GM12878 (cell line): ENCODE results near the gene GSTT4. TPM values are rescaled to one million over a fixed set of nuclear protein-coding genes. Genes with fewer than 3 reads are reported as not detected.

Experiments
- ATAC-seq: fragments of 200-7000 bp; cut with Tn5 transposase; 3 replicates; pipeline ENCODE4 v1.9.1; 2020; ENCODE audit warnings: mild to moderate bottlenecking, moderate library complexity
- BruUV-seq: library from RNA; stranded (reverse); fragments of 400-500 nt; replicated peaks from 2 replicates; lab custom pipeline; 2021; lab: Mats Ljungman, UMichigan
- CTCF ChIA-PET: fragments of 300-600 bp; sonication (Branson Sonifier 250); formaldehyde crosslinking; extraction: SDS; loops from one replicate; lab custom pipeline; 2021; ENCODE audit warnings: inconsistent platforms; lab: Yijun Ruan, JAX
- POLR2A ChIA-PET: fragments of 350-600 bp; formaldehyde crosslinking; extraction: SDS; loops from one replicate; lab custom pipeline; 2021; ENCODE audit warnings: inconsistent platforms; lab: Charles Lee
- RAD21 ChIA-PET: fragments of 300-600 bp; sonication (Branson Sonifier 250); formaldehyde crosslinking; loops from one replicate; lab custom pipeline; 2023; ENCODE audit warnings: antibody characterized with exemption; ENCODE audit not compliant: unreplicated experiment; lab: Charles Lee
- SMC1A ChIA-PET: fragments of 300-600 bp; sonication (Branson Sonifier 250); formaldehyde crosslinking; loops from one replicate; lab custom pipeline; 2023; ENCODE audit not compliant: unreplicated experiment, uncharacterized antibody; lab: Charles Lee
- DNase-seq: peaks from one replicate; pipeline ENCODE4 v3.0.0-alpha.2; 2011; ENCODE audit warnings: low read depth, low spot score
- FAIRE-seq: peaks from 3 replicates; lab custom pipeline; 2011; peaks lifted over from hg19 to GRCh38; lab: Jason Lieb, UNC
- H2AFZ ChIP-seq: 2 replicates; pipeline ENCODE4 v1.6.0; 2011; ENCODE audit warnings: low read depth, low read length, control low read depth; ENCODE audit not compliant: control insufficient read depth
- H3K27ac ChIP-seq: 2 replicates; pipeline ENCODE4 v1.5.1; 2011; ENCODE audit warnings: control low read depth; ENCODE audit not compliant: control insufficient read depth, insufficient read depth
- H3K27me3 ChIP-seq, 2 experiments: replicated peaks in 1 of 2; 2 replicates each; pipeline versions ENCODE4 v1.6.0 to v1.6.1; 2011; ENCODE audit warnings: low read length in 1 of 2; ENCODE audit not compliant: control insufficient read depth in 2 of 2, insufficient read depth in 2 of 2
- H3K36me3 ChIP-seq, 2 experiments: 2 replicates each; pipeline ENCODE4 v1.5.1; 2011; ENCODE audit warnings: low read length in 1 of 2; ENCODE audit not compliant: control insufficient read depth in 2 of 2, insufficient read depth in 2 of 2
- H3K4me1 ChIP-seq: 2 replicates; pipeline ENCODE4 v1.6.1; 2011; ENCODE audit warnings: mild to moderate bottlenecking, low read length, moderate library complexity, mixed read lengths; ENCODE audit not compliant: control insufficient read depth, insufficient read depth
- H3K4me2 ChIP-seq: 2 replicates; pipeline ENCODE4 v1.6.0; 2011; ENCODE audit warnings: control low read depth; ENCODE audit not compliant: control insufficient read depth, insufficient read depth
- H3K4me3 ChIP-seq: fragments of 200-600 bp; sonication (generic); 2 replicates; pipeline ENCODE4 v1.5.1; 2016
- H3K79me2 ChIP-seq: 2 replicates; pipeline ENCODE4 v1.6.0; 2011; ENCODE audit warnings: low read length; ENCODE audit not compliant: control insufficient read depth, insufficient read depth
- H3K9ac ChIP-seq: 2 replicates; pipeline ENCODE4 v1.8.0; 2011; ENCODE audit warnings: low read length, control low read depth, mixed read lengths; ENCODE audit not compliant: control insufficient read depth, insufficient read depth
- H3K9me3 ChIP-seq: replicated peaks from 3 replicates; pipeline ENCODE4 v1.5.1; 2011; ENCODE audit warnings: mild to moderate bottlenecking, low read length; ENCODE audit not compliant: control insufficient read depth, insufficient read depth
- H4K20me1 ChIP-seq: 2 replicates; pipeline ENCODE4 v1.6.0; 2011; ENCODE audit not compliant: control insufficient read depth, insufficient read depth
- BRCA1 ChIP-seq: IDR thresholded peaks from 2 replicates; pipeline ENCODE4 v1.6.1; 2011; ENCODE audit warnings: low read depth, low read length, improper control_type of control experiment
- CHD2 ChIP-seq: IDR thresholded peaks from 2 replicates; pipeline ENCODE4 v1.6.1; 2011; ENCODE audit warnings: low read depth, low read length, improper control_type of control experiment, borderline replicate concordance
- CREM ChIP-seq: IDR thresholded peaks from 2 replicates; pipeline ENCODE4 v1.6.1; 2014; ENCODE audit warnings: antibody characterized with exemption, low read depth
- ETV6 ChIP-seq, 2 experiments: fragments of 450-650 bp in 1 of 2; IDR thresholded peaks in 1 of 2; conservative IDR thresholded peaks in 1 of 2; 2 replicates each; pipeline ENCODE4 v1.6.1; 2014; ENCODE audit warnings: antibody characterized with exemption in 1 of 2, borderline replicate concordance in 1 of 2, low read depth in 1 of 2, mild to moderate bottlenecking in 1 of 2, moderate library complexity in 1 of 2
- EZH2 ChIP-seq: IDR thresholded peaks from 2 replicates; pipeline ENCODE4 v1.6.1; 2012; ENCODE audit warnings: low read depth, mild to moderate bottlenecking, control low read depth, inconsistent platforms, low read length, borderline replicate concordance; ENCODE audit not compliant: control insufficient read depth
- FOXM1 ChIP-seq: IDR thresholded peaks from 2 replicates; pipeline ENCODE4 v1.6.1; 2012; ENCODE audit warnings: low read depth, mild to moderate bottlenecking, inconsistent platforms, low read length, moderate library complexity
- HCFC1 ChIP-seq: fragments of 150-350 bp; IDR thresholded peaks from 2 replicates; pipeline ENCODE4 v1.6.1; 2014; ENCODE audit warnings: low read length
- KAT2A ChIP-seq: conservative IDR thresholded peaks from 2 replicates; pipeline ENCODE4 v1.6.1; 2011; ENCODE audit warnings: low read depth, low read length; ENCODE audit not compliant: control insufficient read depth
- MTA3 ChIP-seq: IDR thresholded peaks from 2 replicates; pipeline ENCODE4 v1.6.1; 2012; ENCODE audit warnings: low read length, inconsistent platforms, borderline replicate concordance
- PAX8 ChIP-seq: fragments of 450-650 bp; IDR thresholded peaks from 2 replicates; pipeline ENCODE4 v1.6.1; 2017; ENCODE audit warnings: mild to moderate bottlenecking, moderate library complexity
- PKNOX1 ChIP-seq: fragments of 450-650 bp; IDR thresholded peaks from 2 replicates; pipeline ENCODE4 v1.6.1; 2016; ENCODE audit warnings: mild to moderate bottlenecking
- SMAD5 ChIP-seq: IDR thresholded peaks from 2 replicates; pipeline ENCODE4 v1.6.1; 2016; ENCODE audit warnings: antibody characterized with exemption, low read depth
- TBL1XR1 ChIP-seq: IDR thresholded peaks from 2 replicates; pipeline ENCODE4 v1.6.1; 2012; ENCODE audit warnings: low read depth, low read length, improper control_type of control experiment
- TCF3 ChIP-seq: IDR thresholded peaks from 2 replicates; pipeline ENCODE4 v1.6.1; 2012; ENCODE audit warnings: low read depth, mild to moderate bottlenecking, low read length, borderline replicate concordance; ENCODE audit not compliant: insufficient read depth
- YY1 ChIP-seq: IDR thresholded peaks from 2 replicates; pipeline ENCODE4 v1.6.1; 2011; ENCODE audit warnings: low read depth, mild to moderate bottlenecking, low read length
- ZBTB11 ChIP-seq: fragments of 450-650 bp; formaldehyde crosslinking; IDR thresholded peaks from 2 replicates; pipeline ENCODE4 v1.5.0; 2022; ENCODE audit warnings: mild to moderate bottlenecking, missing genetic modification characterization
- ZBTB33 ChIP-seq: fragments of 450-650 bp; IDR thresholded peaks from 2 replicates; pipeline ENCODE4 v1.6.1; 2017; ENCODE audit warnings: mild to moderate bottlenecking
- WGBS: methylation state at CpG from one replicate; pipeline ENCODE4 v1.1.6; 2016; ENCODE audit warnings: low lambda C conversion rate; ENCODE audit not compliant: insufficient replicate concordance, insufficient coverage; ENCODE audit errors: missing lambda C conversion rate; 5-methylcytosine and 5-hydroxymethylcytosine counted together
- in situ Hi-C: fragments of 300-500 bp; cut with MboI; formaldehyde crosslinking; loops from 9 replicates; pipeline ENCODE4 v1.14.3; 2018; ENCODE audit warnings: mixed read lengths
- intact Hi-C: fragments of 100-400 bp; cut with micrococcal nuclease; formaldehyde crosslinking; loops from one replicate; pipeline ENCODE4 v1.14.2; 2022; ENCODE audit not compliant: unreplicated experiment
- polyA plus RNA-seq, 11 experiments: library from polyadenylated mRNA; depleted of rRNA in 4 of 11; unstranded in 6 of 11; stranded (reverse) in 5 of 11; fragments of >200 nt; fragmentation: Nextera tagmentation in 4 of 11; fragmentation: Illumina TruSeq in 1 of 11; extraction: Ambion mirVana in 4 of 11; extraction: Trizol in 1 of 11; gene quantifications; 1 replicate in 1 of 11; 2 replicates in 10 of 11; pipeline versions ENCODE4 v1.2.1 to v1.2.3, GENCODE V29; 2011 to 2016; ENCODE audit warnings: inconsistent platforms in 2 of 11, missing spikeins in 2 of 11, low read depth in 1 of 11
- total RNA-seq, 4 experiments: library from RNA; depleted of rRNA in 3 of 4; stranded (reverse); fragments of >200 nt in 3 of 4; fragmentation: Illumina TruSeq in 1 of 4; extraction: Trizol in 1 of 4; gene quantifications; 2 replicates each; pipeline versions ENCODE4 v1.2.1 to v1.2.3, GENCODE V29; 2013 to 2021

The GSTT4 gene
- total and polyA plus RNA-seq, 10 of the 15 experiments (the other 5 are each of a cell fraction or from before 2014, with no cell fraction given), result not detected

- ChIA-PET RAD21 (no interaction called here), SMC1A (no interaction called here), POLR2A (interaction anchor here (2.0 kb wide), 1 partner anchor 11 kb away, joined by 7 read pairs; no protein-coding TSS in a partner anchor), CTCF (interaction anchor here (0.6 to 1.1 kb wide), 4 partner anchors 11 to 559 kb away, joined by 3 read pairs; no protein-coding TSS in a partner anchor)
- TF ChIP-seq PAX8 (no peak), BRCA1 (no peak), TBL1XR1 (no peak), SMAD5 (no peak), HCFC1 (no peak), CREM (no peak), YY1 (no peak), EZH2 (no peak), ZBTB11 (no peak), PKNOX1 (no peak), FOXM1 (no peak), KAT2A (no peak), ZBTB33 (no peak), ETV6 (conservative IDR thresholded peaks at IDR 0.05 in 1 of 2, IDR thresholded peaks at IDR 0.05 in 1 of 2; ENCODE audit: borderline replicate concordance in 1 of 2, low read depth in 1 of 2) (no peak), CHD2 (no peak), TCF3 (no peak), MTA3 (no peak)
- DNase-seq (no peak), FAIRE-seq (no peak), ATAC-seq (no peak)
- Histone ChIP-seq H2AFZ (no peak overlapping the region), H3K27ac (no peak overlapping the region), H3K79me2 (no peaks in the 10 kb centered on the region), H3K36me3 (peaks cover 18 to 40% of the 10 kb centered on the region in 2 experiments), H3K4me3 (no peak overlapping the region), H3K9me3 (no peaks in the 10 kb centered on the region), H3K4me1 (no peaks in the 10 kb centered on the region), H4K20me1 (no peaks in the 10 kb centered on the region; the same call in 1 of the 2 replicates), H3K9ac (no peak overlapping the region), H3K27me3 (no peaks in the 10 kb centered on the region), H3K4me2 (no peak overlapping the region)
- in situ Hi-C loops, result no loop called here
- 99% methylated on average over 4 of the region's 4 CpGs for WGBS
- no TSS peak for BruUV-seq
- intact Hi-C loops, result no loop called here
Observed at GRCh38 chr22:24040946-24041345, 35.7 kb upstream of the GSTT4 start.
